DND-41 (cell line): Measurements from ENCODE around the gene KNG1.
"Not testable (repeated sequence)": the region's sequence is repeated elsewhere in the genome, so short reads cannot be mapped to it uniquely, and the experiment has no call there.

Source experiments
- ATAC-seq: fragments of 200-7000 bp; cut with Tn5 transposase; 3 replicates; pipeline ENCODE4 v1.9.1; 2021; ENCODE audit warnings: low read depth; ENCODE audit not compliant: insufficient read depth
- DNase-seq: peaks from one replicate; pipeline ENCODE4 v3.0.0-alpha.2; 2020
- H2AFZ ChIP-seq: 2 replicates; pipeline ENCODE4 v1.6.0; 2012; ENCODE audit warnings: low read depth, low read length
- H3K27ac ChIP-seq: 2 replicates; pipeline ENCODE4 v1.5.1; 2012; ENCODE audit warnings: low read length, inconsistent platforms
- H3K27me3 ChIP-seq: fragments of 200-600 bp; sonication (generic); 2 replicates; pipeline ENCODE4 v1.6.0; 2012; ENCODE audit warnings: low read length, mild to moderate bottlenecking, inconsistent platforms; ENCODE audit not compliant: insufficient read depth, poor library complexity
- H3K36me3 ChIP-seq: 2 replicates; pipeline ENCODE4 v1.5.1; 2012; ENCODE audit warnings: low read length, inconsistent platforms; ENCODE audit not compliant: insufficient read depth
- H3K4me1 ChIP-seq: 2 replicates; pipeline ENCODE4 v1.5.1; 2012; ENCODE audit warnings: mild to moderate bottlenecking, low read length; ENCODE audit not compliant: insufficient read depth
- H3K4me2 ChIP-seq: 2 replicates; pipeline ENCODE4 v1.6.0; 2012; ENCODE audit warnings: mild to moderate bottlenecking, moderate library complexity, low read length, inconsistent platforms; ENCODE audit not compliant: insufficient read depth
- H3K4me3 ChIP-seq, 2 experiments: fragments of 200-600 bp in 1 of 2; shearing (Covaris generic) in 1 of 2; 2 replicates each; pipeline ENCODE4 v1.5.1; 2012 to 2016; ENCODE audit warnings: inconsistent platforms in 2 of 2, low read length in 2 of 2, mild to moderate bottlenecking in 2 of 2, low read depth in 1 of 2, moderate library complexity in 1 of 2
- H3K79me2 ChIP-seq: 2 replicates; pipeline ENCODE4 v1.6.0; 2012; ENCODE audit warnings: low read length, inconsistent platforms; ENCODE audit not compliant: insufficient read depth
- H3K9ac ChIP-seq: 2 replicates; pipeline ENCODE4 v1.6.0; 2012; ENCODE audit warnings: low read depth, mild to moderate bottlenecking, inconsistent platforms, low read length, moderate library complexity
- H3K9me3 ChIP-seq: 2 replicates; pipeline ENCODE4 v1.5.1; 2012; ENCODE audit warnings: low read length, moderate library complexity, mild to moderate bottlenecking, inconsistent platforms; ENCODE audit not compliant: insufficient read depth, severe bottlenecking
- H4K20me1 ChIP-seq: 2 replicates; pipeline ENCODE4 v1.6.0; 2012; ENCODE audit warnings: low read length; ENCODE audit not compliant: insufficient read depth
- CTCF ChIP-seq: IDR thresholded peaks from 2 replicates; pipeline ENCODE4 v1.5.1; 2012; ENCODE audit warnings: borderline replicate concordance, low read length, moderate library complexity, mild to moderate bottlenecking; ENCODE audit not compliant: poor library complexity, severe bottlenecking; ENCODE audit errors: extremely low read depth
- EZH2 ChIP-seq: IDR thresholded peaks from 3 replicates; pipeline ENCODE4 v1.6.1; 2012; ENCODE audit warnings: borderline replicate concordance, low read depth, mild to moderate bottlenecking, moderate library complexity, low read length, inconsistent platforms; ENCODE audit not compliant: severe bottlenecking

The KNG1 gene

GRCh38 chr3:186687120-186687651, 30.0 kb upstream of the KNG1 start:
- no peak overlapping the region for H3K4me3 ChIP-seq
- no peaks in the 10 kb centered on the region for H3K36me3 ChIP-seq
- no peak for TF ChIP-seq EZH2
- H2AFZ ChIP-seq, result no peak overlapping the region
- DNase-seq, result no peak
- peaks cover 4% of the 10 kb centered on the region for H3K9me3 ChIP-seq
- H3K4me1 ChIP-seq, result no peaks in the 10 kb centered on the region
- H3K27me3 ChIP-seq, result peaks cover 3% of the 10 kb centered on the region
- H4K20me1 ChIP-seq, result no peaks in the 10 kb centered on the region
- H3K79me2 ChIP-seq, result no peaks in the 10 kb centered on the region
- no peak overlapping the region for H3K9ac ChIP-seq
- H3K27ac ChIP-seq, result no peak overlapping the region
- no peak overlapping the region for H3K4me2 ChIP-seq
- ATAC-seq, result no peak

DNA sequence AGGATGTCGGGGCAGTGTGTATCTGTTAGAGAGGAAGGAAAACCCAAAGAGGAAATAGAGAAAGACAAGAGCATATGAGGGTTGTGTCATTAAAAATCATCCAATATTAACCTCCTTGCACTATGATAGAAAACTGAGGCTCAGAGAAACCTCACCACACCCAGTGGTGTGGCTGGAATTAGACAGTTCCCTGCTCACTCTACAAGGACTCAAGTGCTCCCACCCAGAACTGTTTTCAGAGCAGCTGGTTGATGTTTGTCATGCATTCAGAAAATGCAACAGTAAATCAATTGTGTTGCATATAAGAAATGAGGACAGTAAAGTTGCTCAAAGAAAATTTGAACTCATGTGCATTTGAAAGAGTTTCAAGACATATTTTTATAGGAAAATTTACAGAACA, 26.9 kb upstream of the KNG1 start:
- H3K4me1 ChIP-seq, H4K20me1 ChIP-seq, H2AFZ ChIP-seq, H3K27ac ChIP-seq, H3K36me3 ChIP-seq, H3K27me3 ChIP-seq, H3K9ac ChIP-seq, H3K79me2 ChIP-seq, H3K4me3 ChIP-seq, ATAC-seq, H3K4me2 ChIP-seq, H3K9me3 ChIP-seq, DNase-seq: not testable (repeated sequence)

DNA sequence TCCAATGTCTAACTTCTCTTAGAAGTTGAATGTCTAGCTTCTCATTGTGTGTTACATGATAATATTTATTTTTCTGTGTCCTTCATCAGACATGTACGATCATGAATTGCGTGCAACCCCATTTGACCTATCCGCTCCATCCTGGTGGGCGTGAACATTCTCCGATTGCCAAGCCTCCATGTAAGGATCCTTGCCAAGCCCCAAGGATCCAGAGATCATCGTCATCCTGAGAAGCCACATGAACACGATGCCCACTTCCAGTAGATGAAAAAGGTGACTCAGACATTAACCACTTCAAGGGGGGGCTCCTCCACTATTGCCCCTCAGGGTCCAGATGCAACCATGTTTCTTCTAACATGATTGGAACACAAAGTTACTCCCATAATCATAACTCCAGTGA, 25.5 kb upstream of the KNG1 start:
- ATAC-seq (no peak), DNase-seq (no peak)
- Histone ChIP-seq H3K4me3 (no peak overlapping the region), H3K79me2 (no peaks in the 10 kb centered on the region), H3K9me3 (no peaks in the 10 kb centered on the region), H3K27ac (no peak overlapping the region), H3K36me3 (no peaks in the 10 kb centered on the region), H4K20me1 (no peaks in the 10 kb centered on the region), H3K4me2 (no peak overlapping the region), H3K4me1 (no peaks in the 10 kb centered on the region), H3K9ac (no peak overlapping the region), H3K27me3 (peaks cover 3% of the 10 kb centered on the region), H2AFZ (no peak overlapping the region)
- TF ChIP-seq CTCF (no peak), EZH2 (no peak)

DNA sequence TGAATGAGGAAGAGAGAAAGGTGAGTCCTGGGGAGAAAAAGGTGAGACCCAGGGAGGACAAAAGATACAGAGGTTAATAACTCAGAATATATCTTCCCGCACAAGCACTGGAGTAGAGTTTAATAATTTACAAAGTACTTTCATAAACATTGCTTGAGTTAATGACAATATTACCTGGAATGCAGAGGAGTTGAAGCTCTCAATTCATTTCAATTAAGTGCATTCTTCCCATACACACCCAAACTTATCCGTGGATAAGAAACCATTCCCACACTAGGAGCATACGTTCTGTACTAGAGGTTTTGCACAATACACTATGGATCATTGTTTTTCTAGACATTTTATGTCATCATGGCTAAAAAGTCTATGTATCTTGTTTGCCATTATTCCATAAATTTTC, 23.3 kb upstream of the KNG1 start:
- no peak overlapping the region for H3K9ac ChIP-seq
- H3K79me2 ChIP-seq, result no peaks in the 10 kb centered on the region
- no peaks in the 10 kb centered on the region for H3K9me3 ChIP-seq
- H3K4me1 ChIP-seq, result no peaks in the 10 kb centered on the region
- H3K4me3 ChIP-seq, result no peak overlapping the region
- ATAC-seq (no peak), DNase-seq (no peak)
- no peaks in the 10 kb centered on the region for H4K20me1 ChIP-seq
- TF ChIP-seq CTCF (no peak), EZH2 (no peak)
- no peak overlapping the region for H2AFZ ChIP-seq
- H3K4me2 ChIP-seq, result no peak overlapping the region
- H3K27ac ChIP-seq, result no peak overlapping the region
- no peaks in the 10 kb centered on the region for H3K36me3 ChIP-seq
- H3K27me3 ChIP-seq, result peaks cover 9% of the 10 kb centered on the region
